ENCODE measurements around the gene PTPRJ. TPM values are rescaled to one million over a fixed set of nuclear protein-coding genes. Genes with fewer than 3 reads are reported as not detected.
A peak's percentile ranks its signal among the peaks of the same experiment; 100 is the strongest.

PTPRJ gene
- total RNA-seq, 1 experiment from 2014 or later = 10.5 TPM

DNA sequence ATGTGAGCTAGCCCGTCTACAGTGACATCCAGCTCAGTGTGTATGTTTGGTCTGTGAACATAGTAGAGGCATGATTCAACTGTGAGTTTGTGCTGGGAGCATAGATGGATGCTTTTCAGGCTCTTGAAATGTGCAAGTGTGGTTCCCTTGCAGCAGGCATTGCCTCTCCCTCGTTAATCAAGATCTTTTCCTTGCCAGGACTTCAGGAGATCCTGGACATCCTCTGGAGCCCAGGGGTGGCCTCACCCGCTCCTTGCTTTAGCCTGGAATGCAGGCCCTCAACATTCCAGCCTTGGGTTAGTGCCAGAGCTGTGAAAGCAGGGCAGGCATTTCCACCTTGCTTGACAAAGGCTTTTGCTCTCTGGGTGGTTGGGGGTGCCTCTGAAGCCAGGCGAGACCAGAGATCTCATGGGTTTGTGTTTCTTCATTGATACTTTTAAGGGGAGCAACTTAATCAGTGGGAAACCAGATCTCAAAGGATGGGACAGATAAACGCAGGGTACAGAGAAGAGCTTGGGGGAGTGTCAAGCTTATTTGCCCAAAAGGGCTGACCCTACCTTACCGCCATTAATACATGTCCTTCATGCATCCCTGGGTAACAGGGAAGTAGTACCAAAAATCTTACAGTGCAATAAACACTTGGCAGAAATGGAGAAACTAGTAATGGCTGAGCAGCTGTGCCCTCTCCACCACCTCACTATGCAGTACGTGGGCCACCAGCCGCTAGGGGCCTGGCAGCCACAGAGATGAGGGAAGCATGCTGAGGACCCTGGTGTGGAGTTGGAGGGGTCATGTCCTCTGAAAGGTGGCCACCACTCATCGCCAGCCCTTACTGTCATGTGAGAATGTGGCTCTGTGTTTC lies 72.1 kb downstream of the PTPRJ start:
- Histone ChIP-seq H4K20me1 (ENCODE audit: low read length) (no peaks in the 10 kb centered on the region), H3K79me2 (ENCODE audit: low read length) (peaks cover 69% of the 10 kb centered on the region), H3K9ac (ENCODE audit: low read length) (peak overlapping the region; percentile 9; the same call in 1 of the 2 replicates), H3K4me1 (ENCODE audit: insufficient read depth, low read length) (peaks cover 83% of the 10 kb centered on the region), H3K4me3 (ENCODE audit: low read length) (peak overlapping the region; percentile 1; the same call in 1 of the 2 replicates), H3K9me3 (ENCODE audit: low read length) (no peaks in the 10 kb centered on the region), H3F3A (ENCODE audit: low read length, unreplicated experiment) (no peaks in the 10 kb centered on the region), H3K9me2 (replicated peaks; ENCODE audit: low read length) (no peaks in the 10 kb centered on the region), H3K27me3 (ENCODE audit: low read length) (no peaks in the 10 kb centered on the region), H2AFZ (ENCODE audit: low read length) (0 out of 2 replicates have a peak overlapping the region, but pooled peaks have one; percentile 29), H3K27ac (ENCODE audit: low read length) (peak overlapping the region; percentile 89), H3K4me2 (ENCODE audit: low read length) (peak overlapping the region; percentile 44), H3K36me3 (ENCODE audit: low read depth, low read length) (no peaks in the 10 kb centered on the region)
- peak; percentile 8 for ATAC-seq
- DNase-seq = peak; percentile 93
- ChIA-PET CTCF (no interaction called here), POLR2A (ENCODE audit: unreplicated experiment) (interaction anchor here (0.5 kb wide), 1 partner anchor 45 kb away, joined by 4 read pairs; no protein-coding TSS in a partner anchor)
- no TSS peak for BruUV-seq (replicated peaks)
- intact Hi-C loops (cut with micrococcal nuclease) = no loop called here
- TF ChIP-seq EZH2 (IDR thresholded peaks at IDR 0.05; ENCODE audit: low read length, unreplicated experiment) (no peak), EZH2phosphoT487 (IDR thresholded peaks at IDR 0.05; ENCODE audit: borderline replicate concordance, low read length) (no peak)
- TF ChIP-seq, protein P1, sequence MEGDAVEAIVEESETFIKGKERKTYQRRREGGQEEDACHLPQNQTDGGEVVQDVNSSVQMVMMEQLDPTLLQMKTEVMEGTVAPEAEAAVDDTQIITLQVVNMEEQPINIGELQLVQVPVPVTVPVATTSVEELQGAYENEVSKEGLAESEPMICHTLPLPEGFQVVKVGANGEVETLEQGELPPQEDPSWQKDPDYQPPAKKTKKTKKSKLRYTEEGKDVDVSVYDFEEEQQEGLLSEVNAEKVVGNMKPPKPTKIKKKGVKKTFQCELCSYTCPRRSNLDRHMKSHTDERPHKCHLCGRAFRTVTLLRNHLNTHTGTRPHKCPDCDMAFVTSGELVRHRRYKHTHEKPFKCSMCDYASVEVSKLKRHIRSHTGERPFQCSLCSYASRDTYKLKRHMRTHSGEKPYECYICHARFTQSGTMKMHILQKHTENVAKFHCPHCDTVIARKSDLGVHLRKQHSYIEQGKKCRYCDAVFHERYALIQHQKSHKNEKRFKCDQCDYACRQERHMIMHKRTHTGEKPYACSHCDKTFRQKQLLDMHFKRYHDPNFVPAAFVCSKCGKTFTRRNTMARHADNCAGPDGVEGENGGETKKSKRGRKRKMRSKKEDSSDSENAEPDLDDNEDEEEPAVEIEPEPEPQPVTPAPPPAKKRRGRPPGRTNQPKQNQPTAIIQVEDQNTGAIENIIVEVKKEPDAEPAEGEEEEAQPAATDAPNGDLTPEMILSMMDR (conservative IDR thresholded peaks at IDR 0.05; ENCODE audit: low read depth, low read length) = no peak

DNA sequence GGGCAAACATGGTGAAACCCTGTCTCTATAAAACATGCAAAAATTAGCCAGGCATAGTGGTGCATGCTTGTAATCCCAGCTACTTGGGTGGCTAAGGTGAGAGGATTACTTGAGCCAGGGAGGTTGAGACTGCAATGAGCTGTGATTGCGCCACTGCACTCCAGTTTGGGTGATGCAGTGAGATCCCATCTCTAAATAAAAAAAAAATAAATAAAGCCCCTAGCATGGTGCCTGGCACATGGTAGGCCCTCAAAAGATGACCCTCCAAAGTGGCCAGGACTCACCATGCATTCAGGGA lies 74.6 kb downstream of the PTPRJ start:
- Histone ChIP-seq H3K27me3 (ENCODE audit: low read length) (no peaks in the 10 kb centered on the region), H3K27ac (ENCODE audit: low read length) (peak overlapping the region; percentile 100), H3F3A (ENCODE audit: low read length, unreplicated experiment) (no peaks in the 10 kb centered on the region), H3K4me1 (ENCODE audit: insufficient read depth, low read length) (peaks cover 65% of the 10 kb centered on the region), H3K9me2 (replicated peaks; ENCODE audit: low read length) (no peaks in the 10 kb centered on the region), H3K4me2 (ENCODE audit: low read length) (peak overlapping the region; percentile 85), H4K20me1 (ENCODE audit: low read length) (no peaks in the 10 kb centered on the region), H3K9me3 (ENCODE audit: low read length) (no peaks in the 10 kb centered on the region), H3K36me3 (ENCODE audit: low read depth, low read length) (no peaks in the 10 kb centered on the region), H3K9ac (ENCODE audit: low read length) (peak overlapping the region; percentile 90), H3K79me2 (ENCODE audit: low read length) (peaks cover 75% of the 10 kb centered on the region), H2AFZ (ENCODE audit: low read length) (no peak overlapping the region), H3K4me3 (ENCODE audit: low read length) (no peak overlapping the region)
- ChIA-PET CTCF (no interaction called here), POLR2A (ENCODE audit: unreplicated experiment) (no interaction called here)
- ATAC-seq (no peak), DNase-seq (no peak)
- TF ChIP-seq, protein P1 (conservative IDR thresholded peaks at IDR 0.05; ENCODE audit: low read depth, low read length) = no peak
- TF ChIP-seq EZH2phosphoT487 (IDR thresholded peaks at IDR 0.05; ENCODE audit: borderline replicate concordance, low read length) = no peak
- no peak for TF ChIP-seq EZH2 (IDR thresholded peaks at IDR 0.05; ENCODE audit: low read length, unreplicated experiment)
- no TSS peak for BruUV-seq (replicated peaks)
- intact Hi-C loops (cut with micrococcal nuclease) = loop anchor here (1.0 to 5.0 kb wide), 3 partner anchors 48 to 108 kb away; no protein-coding TSS in a partner anchor
